GM19463 (cell line): ENCODE measurements around the gene HLA-DQA1.
A peak's percentile ranks its signal among the peaks of the same experiment; 100 is the strongest.
"Not testable (repeated sequence)": the region's sequence is repeated elsewhere in the genome, so short reads cannot be mapped to it uniquely, and the experiment has no call there.

Source experiments
- ATAC-seq: cut with Tn5 transposase; IDR thresholded peaks from one replicate; pipeline ENCODE4 v1.9.1; 2021; ENCODE audit warnings: mild to moderate bottlenecking, moderate library complexity; ENCODE audit not compliant: unreplicated experiment

HLA-DQA1 gene

GRCh38 chr6:32657819-32658218 is 20.6 kb downstream of the HLA-DQA1 start:
- ATAC-seq: not testable (repeated sequence)

GRCh38 chr6:32658268-32658897 is 21.2 kb downstream of the HLA-DQA1 start:
- no peak for ATAC-seq

- no peak for ATAC-seq
Measured at GRCh38 chr6:32659856-32660595, 22.8 kb downstream of the HLA-DQA1 start.

DNA sequence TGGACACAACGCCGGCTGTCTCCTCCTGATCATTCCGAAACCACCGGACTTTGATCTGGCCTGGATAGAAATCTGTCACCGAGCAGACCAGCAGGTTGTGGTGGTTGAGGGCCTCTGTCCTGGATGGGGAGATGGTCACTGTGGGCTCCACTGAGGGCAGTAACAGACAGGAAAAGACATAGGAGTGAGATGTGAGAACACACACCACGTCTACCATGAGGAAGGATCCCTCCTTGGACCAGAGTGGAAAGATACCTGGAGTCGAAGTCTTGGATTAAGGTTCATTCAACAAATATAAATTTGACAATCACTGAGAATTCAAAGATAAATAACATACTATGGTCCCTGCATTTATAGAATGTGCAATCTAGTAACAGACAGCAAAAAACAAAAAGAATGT is 24.9 kb downstream of the HLA-DQA1 start:
- no peak for ATAC-seq

DNA sequence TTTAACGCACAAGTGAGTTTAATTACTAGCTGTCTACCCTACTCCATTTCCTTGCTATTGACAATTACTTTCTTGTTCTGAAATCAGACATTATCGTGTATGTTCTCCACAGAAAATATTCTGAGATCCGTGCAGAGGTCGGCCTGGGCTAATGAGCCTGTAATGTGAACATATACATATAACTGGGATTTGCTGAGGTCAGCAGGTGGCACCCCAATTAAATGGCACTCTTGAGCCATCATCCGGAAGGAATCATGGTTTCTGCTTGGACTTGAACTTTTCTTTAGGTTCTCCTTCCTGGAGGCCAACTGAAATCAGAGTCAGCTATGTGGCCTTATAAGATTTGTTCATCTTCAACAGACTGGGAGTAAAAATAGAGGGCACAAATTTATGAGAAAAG is 25.6 kb downstream of the HLA-DQA1 start:
- ATAC-seq: no peak

- no peak for ATAC-seq
Measured at GRCh38 chr6:32664354-32664753, 27.1 kb downstream of the HLA-DQA1 start.

GRCh38 chr6:32664827-32665362 is 27.7 kb downstream of the HLA-DQA1 start:
- ATAC-seq: no peak

GRCh38 chr6:32665661-32666060 is 28.5 kb downstream of the HLA-DQA1 start:
- no peak for ATAC-seq

DNA sequence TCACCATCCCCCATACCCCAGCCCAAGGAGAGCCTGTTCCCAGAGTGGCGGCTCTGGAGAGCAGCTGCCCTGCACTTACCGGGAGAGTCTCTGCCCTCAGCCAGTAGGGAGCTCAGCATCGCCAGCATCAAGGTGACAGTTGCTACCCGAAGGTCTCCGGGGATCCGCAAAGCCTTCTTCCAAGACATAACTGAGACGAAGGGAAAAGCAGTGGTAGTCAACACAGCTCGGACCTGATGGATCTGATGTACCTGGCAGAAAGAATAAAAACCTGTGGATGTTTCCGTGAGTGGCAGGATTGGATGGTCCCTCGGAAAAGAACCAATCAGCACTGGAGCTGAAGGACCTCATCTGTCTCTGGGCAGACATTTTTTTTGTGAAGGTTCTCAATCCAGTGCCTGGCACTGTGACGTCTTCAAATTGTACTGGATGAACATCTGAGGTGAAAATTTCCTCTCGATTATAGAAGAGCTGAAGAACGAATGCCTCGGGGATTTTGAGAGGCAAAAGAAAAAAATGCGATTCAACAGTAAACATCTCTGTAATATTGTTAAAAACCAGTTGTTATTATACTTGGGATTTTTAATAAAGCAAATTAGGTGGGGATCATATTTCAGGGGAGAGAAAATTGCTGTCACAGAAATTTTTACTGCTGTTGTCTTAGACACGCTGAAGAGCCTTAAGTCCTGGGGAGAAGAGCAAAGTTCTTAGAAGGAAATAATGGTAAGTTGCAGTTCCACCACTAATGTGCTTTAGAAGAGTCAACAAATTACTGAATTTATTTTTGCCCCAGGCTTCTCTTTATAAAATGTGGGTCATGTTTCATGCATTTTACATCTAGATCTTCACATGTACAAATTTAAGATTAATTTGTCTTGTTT is 29.5 kb downstream of the HLA-DQA1 start, which contains the start of gene HLA-DQB1:
Gene HLA-DQB1, minus strand, starts transcription at position 238 of the 881 bp plus-strand sequence. Its CDS starts 50 bp downstream, at position 188.
- ATAC-seq: peak; percentile 57

DNA sequence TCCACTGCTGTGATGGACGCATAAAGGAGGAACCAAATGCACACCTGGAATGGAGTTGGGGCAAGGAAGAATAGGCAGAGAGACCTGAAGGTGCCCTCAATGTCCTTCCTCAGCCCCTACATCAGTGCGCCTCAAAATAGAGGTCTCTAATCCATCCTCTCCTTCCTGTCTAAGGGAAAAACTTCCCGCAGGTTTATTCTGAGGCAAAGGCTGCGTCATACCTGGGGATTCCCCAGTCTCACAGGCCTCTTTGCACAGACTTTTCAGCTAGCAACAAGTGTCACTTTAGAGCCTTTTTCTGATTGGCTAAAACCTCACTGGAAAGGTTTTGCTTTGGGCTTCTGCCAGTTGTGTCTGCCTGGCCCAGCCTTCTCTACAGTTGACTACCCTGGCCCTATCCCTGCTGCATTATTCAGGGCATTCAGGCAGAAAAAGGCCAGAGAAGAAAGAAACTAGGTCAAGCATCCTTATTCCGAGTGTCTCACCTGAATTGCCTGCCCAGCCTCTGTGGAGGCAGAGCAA is 31.1 kb downstream of the HLA-DQA1 start:
- ATAC-seq: peak; percentile 65

- no peak for ATAC-seq
Measured at GRCh38 chr6:32669240-32669639, 32.0 kb downstream of the HLA-DQA1 start.

GRCh38 chr6:32669893-32670292 is 32.7 kb downstream of the HLA-DQA1 start:
- no peak for ATAC-seq

GRCh38 chr6:32671908-32672307 is 34.7 kb downstream of the HLA-DQA1 start:
- ATAC-seq: not testable (repeated sequence)

DNA sequence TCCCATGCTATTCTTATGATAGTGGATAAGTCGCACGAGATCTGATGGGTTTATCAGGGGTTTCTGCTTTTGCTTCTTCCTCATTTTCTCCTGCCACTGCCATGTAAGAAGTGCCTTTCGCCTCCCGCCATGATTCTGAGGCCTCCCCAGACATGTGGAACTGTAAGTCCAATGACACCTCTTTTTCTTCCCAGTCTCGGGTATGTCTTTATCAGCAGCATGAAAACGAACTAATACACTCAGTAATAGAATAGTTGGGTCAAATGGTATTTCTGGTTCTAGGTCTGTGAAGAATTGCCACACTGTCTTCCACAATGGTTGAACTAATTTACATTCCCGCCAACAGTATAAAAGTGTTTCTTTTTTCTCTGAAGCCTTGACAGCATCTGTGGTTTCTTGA is 36.9 kb downstream of the HLA-DQA1 start:
- ATAC-seq: not testable (repeated sequence)

GRCh38 chr6:32679492-32679891 is 42.3 kb downstream of the HLA-DQA1 start:
- ATAC-seq: no peak

DNA sequence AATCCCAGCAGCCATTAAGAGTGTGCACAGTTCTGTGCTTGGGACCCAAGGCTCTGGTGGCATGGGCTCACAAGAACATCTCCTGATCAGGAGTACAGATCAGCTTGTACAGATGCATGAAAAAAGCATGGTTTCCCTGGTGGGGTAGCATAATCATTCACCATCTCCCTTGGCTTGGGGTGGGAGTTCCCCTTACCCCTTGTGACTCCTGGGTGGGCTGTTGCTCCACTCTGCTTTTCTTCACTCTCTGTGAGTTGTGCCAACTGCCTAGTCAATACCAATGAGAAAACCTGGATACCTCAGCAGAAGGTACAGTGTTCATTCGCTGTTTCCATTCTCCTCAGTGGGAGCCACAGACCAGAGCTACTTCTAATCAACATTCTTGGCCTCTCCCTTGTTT is 42.8 kb downstream of the HLA-DQA1 start:
- no peak for ATAC-seq

- ATAC-seq: no peak
Measured at GRCh38 chr6:32684246-32684645, 47.0 kb downstream of the HLA-DQA1 start.

GRCh38 chr6:32685603-32686002 is 48.4 kb downstream of the HLA-DQA1 start:
- peak; percentile 72 for ATAC-seq

GRCh38 chr6:32689531-32690501 is 52.6 kb downstream of the HLA-DQA1 start:
- no peak for ATAC-seq

DNA sequence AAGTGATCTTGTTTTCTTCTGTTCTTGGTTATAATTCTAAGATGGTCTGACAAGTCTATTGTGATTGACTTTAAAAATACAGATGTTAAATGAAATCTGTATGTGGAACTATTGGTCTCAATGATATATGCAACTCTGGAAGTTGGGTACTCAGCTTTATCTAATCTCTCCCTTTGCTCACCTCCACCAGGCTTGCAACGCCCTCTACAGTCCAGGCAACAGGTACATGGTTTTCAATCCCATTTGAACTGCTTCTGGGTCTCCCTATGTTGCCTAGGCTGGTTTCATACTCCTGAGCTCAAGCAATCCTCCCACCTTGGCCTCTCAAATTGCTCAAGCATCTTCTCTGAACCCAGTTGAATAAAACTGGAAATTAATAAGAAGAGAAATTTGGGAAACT is 54.8 kb downstream of the HLA-DQA1 start:
- ATAC-seq: no peak
